Lung (tissue), 12 donors: ENCODE results near the gene GPR137B. TPM values are rescaled to one million over a fixed set of nuclear protein-coding genes. Genes with fewer than 3 reads are reported as not detected.

ENCODE experiments used
- ATAC-seq: fragments of 200-7000 bp; cut with Tn5 transposase; one replicate; pipeline ENCODE4 v1.9.1; 2020; ENCODE audit warnings: moderate number of reproducible peaks; ENCODE audit not compliant: insufficient read depth, low FRiP score
- DNase-seq, 3 donors: peaks; one replicate each; pipeline ENCODE4 v3.0.0-alpha.2; 2013 to 2017
- H3K27ac ChIP-seq, 2 donors: one replicate each; pipeline ENCODE4 v1.5.1; 2013; ENCODE audit warnings: mild to moderate bottlenecking in 2 of 2, moderate library complexity in 2 of 2, control low read depth in 1 of 2, inconsistent platforms in 1 of 2, low read depth in 1 of 2, low read length in 1 of 2
- H3K27me3 ChIP-seq, 3 donors: one replicate each; pipeline ENCODE4 v1.5.1; 2013; ENCODE audit warnings: low read length in 2 of 3; ENCODE audit not compliant: control insufficient read depth in 3 of 3, insufficient read depth in 3 of 3
- H3K36me3 ChIP-seq, 4 donors: one replicate each; pipeline ENCODE4 v1.5.1; 2013; ENCODE audit warnings: low read length in 4 of 4, mild to moderate bottlenecking in 1 of 4, moderate library complexity in 1 of 4; ENCODE audit not compliant: control insufficient read depth in 4 of 4, insufficient read depth in 4 of 4
- H3K4me1 ChIP-seq, 5 donors: one replicate each; pipeline ENCODE4 v1.5.1; 2013; ENCODE audit warnings: low read length in 5 of 5, mild to moderate bottlenecking in 2 of 5, moderate library complexity in 1 of 5; ENCODE audit not compliant: control insufficient read depth in 5 of 5, insufficient read depth in 5 of 5
- H3K4me3 ChIP-seq: one replicate; pipeline ENCODE4 v1.5.1; 2013; ENCODE audit warnings: mild to moderate bottlenecking, control low read depth, moderate library complexity
- H3K9ac ChIP-seq, 2 donors: one replicate each; pipeline ENCODE4 v1.5.1; 2013; ENCODE audit warnings: low read length in 2 of 2, control low read depth in 1 of 2; ENCODE audit not compliant: insufficient read depth in 1 of 2
- H3K9me3 ChIP-seq, 4 donors: one replicate each; pipeline ENCODE4 v1.5.1; 2013; ENCODE audit warnings: low read length in 3 of 4, mild to moderate bottlenecking in 1 of 4, moderate library complexity in 1 of 4; ENCODE audit not compliant: control insufficient read depth in 4 of 4, insufficient read depth in 3 of 4
- WGBS, 2 donors: extraction: QIAGEN DNeasy Blood & Tissue Kit; methylation state at CpG; one replicate each; pipeline ENCODE4 v1.1.7; 2013; 5-methylcytosine and 5-hydroxymethylcytosine counted together
- polyA plus RNA-seq, 2 donors: library from polyadenylated mRNA; stranded (reverse); fragments of 200-250 nt; gene quantifications; one replicate each; pipeline ENCODE4 v1.2.1, GENCODE V29; 2013
- total RNA-seq, 2 donors: library from RNA; depleted of rRNA in 1 of 2; stranded (reverse); fragments of >200 nt in 1 of 2; gene quantifications; one replicate each; pipeline ENCODE4 v1.2.1, GENCODE V29; 2014 to 2021
- TF ChIP-seq, protein P1 (sequence below): IDR thresholded peaks from 2 replicates; pipeline ENCODE4 v1.5.1; 2012; ENCODE audit warnings: mild to moderate bottlenecking; ENCODE audit errors: control extremely low read depth, extremely low read depth
- donor health status: control.
- donor health status: control.
- donor health status: Bipolar disorder and iron deficiency.
- donor health status: healthy.
- donor health status: DM: yes; HTN: yes; CAD: no.

Gene GPR137B
- total and polyA plus RNA-seq, 4 donors, result 7.0 to 31.0 (median 19.1) TPM

- Histone ChIP-seq H3K4me1 (no peaks in the 10 kb centered on the region), H3K27ac (no peak overlapping the region), H3K36me3 (no peaks in the 10 kb centered on the region), H3K4me3 (no peak overlapping the region), H3K9ac (no peak overlapping the region), H3K27me3 (no peaks in the 10 kb centered on the region), H3K9me3 (peaks cover 0 to 2% (median 0%) of the 10 kb centered on the region in 4 donors)
- ATAC-seq (no peak), DNase-seq (peak in 2 of 3 donors; percentile 14 to 50)
- 53 to 61% methylated on average over 12 of the region's 12 CpGs for WGBS, 2 donors
- TF ChIP-seq, protein P1, sequence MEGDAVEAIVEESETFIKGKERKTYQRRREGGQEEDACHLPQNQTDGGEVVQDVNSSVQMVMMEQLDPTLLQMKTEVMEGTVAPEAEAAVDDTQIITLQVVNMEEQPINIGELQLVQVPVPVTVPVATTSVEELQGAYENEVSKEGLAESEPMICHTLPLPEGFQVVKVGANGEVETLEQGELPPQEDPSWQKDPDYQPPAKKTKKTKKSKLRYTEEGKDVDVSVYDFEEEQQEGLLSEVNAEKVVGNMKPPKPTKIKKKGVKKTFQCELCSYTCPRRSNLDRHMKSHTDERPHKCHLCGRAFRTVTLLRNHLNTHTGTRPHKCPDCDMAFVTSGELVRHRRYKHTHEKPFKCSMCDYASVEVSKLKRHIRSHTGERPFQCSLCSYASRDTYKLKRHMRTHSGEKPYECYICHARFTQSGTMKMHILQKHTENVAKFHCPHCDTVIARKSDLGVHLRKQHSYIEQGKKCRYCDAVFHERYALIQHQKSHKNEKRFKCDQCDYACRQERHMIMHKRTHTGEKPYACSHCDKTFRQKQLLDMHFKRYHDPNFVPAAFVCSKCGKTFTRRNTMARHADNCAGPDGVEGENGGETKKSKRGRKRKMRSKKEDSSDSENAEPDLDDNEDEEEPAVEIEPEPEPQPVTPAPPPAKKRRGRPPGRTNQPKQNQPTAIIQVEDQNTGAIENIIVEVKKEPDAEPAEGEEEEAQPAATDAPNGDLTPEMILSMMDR, result no peak
Observed at GRCh38 chr1:236119943-236120484, 22.3 kb upstream of the GPR137B start.

DNA sequence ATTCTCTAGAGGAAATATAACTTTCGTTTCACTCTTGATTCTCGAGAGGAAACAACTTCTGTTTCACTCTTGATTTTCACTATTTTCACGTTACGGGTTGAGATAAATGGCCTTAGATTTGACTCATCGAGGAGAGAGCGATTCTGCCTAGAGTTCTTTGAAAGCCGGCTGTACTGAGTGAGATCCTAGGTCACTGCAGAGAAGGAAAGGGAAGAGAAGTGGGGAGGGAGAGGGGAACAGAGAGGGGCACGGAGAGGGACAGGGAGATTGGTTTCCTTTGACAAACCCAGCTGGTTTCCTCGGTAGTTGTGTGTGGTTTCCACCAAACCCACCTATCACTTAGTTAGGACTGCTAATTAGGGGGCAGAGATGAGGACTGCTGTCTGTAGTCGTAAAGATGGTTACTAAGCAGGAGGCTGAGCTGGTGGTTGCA is 21.6 kb upstream of the GPR137B start:
- Histone ChIP-seq H3K27ac (no peak overlapping the region), H3K4me1 (no peaks in the 10 kb centered on the region), H3K9ac (no peak overlapping the region), H3K27me3 (no peaks in the 10 kb centered on the region), H3K36me3 (no peaks in the 10 kb centered on the region), H3K9me3 (peaks cover 0 to 2% (median 0%) of the 10 kb centered on the region in 4 donors), H3K4me3 (no peak overlapping the region)
- TF ChIP-seq, protein P1, result no peak
- 16 to 38% methylated on average over 10 of the region's 10 CpGs for WGBS, 2 donors
- no peak for DNase-seq
- ATAC-seq, result no peak

DNA sequence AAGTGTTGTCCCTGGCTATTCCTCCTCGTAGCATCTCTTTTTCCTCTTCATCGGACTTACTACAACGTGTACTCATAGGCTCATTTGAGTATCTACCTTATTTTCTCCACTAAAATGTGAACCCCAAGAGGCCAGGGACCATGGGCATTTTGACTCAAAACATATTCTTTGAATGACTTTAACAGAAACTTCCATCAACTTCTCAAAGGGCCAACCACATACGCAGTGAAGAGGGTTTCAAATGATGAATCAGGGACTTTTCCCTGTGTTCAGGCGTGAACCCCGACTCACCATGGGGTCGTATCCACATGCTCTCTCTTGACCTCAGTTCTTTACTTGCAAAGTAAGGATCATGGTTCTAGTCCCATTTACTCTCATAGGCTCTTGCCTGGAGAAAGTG is 20.2 kb upstream of the GPR137B start:
- no peak overlapping the region for H3K4me3 ChIP-seq
- H3K27me3 ChIP-seq, result no peaks in the 10 kb centered on the region
- no peak overlapping the region for H3K27ac ChIP-seq
- TF ChIP-seq, protein P1, result no peak
- no peak overlapping the region for H3K9ac ChIP-seq
- DNase-seq, result no peak
- ATAC-seq, result no peak
- H3K9me3 ChIP-seq, result peaks cover 0 to 2% (median 0%) of the 10 kb centered on the region in 4 donors
- H3K4me1 ChIP-seq, result no peaks in the 10 kb centered on the region
- 88 to 95% methylated on average over 7 of the region's 7 CpGs for WGBS, 2 donors
- no peaks in the 10 kb centered on the region for H3K36me3 ChIP-seq

GRCh38 chr1:236123563-236123962 is 18.8 kb upstream of the GPR137B start:
- ATAC-seq, result no peak
- no peaks in the 10 kb centered on the region for H3K36me3 ChIP-seq
- peaks cover 0 to 2% (median 0%) of the 10 kb centered on the region in 4 donors for H3K9me3 ChIP-seq
- no peak overlapping the region for H3K4me3 ChIP-seq
- DNase-seq, result no peak
- H3K27me3 ChIP-seq, result no peaks in the 10 kb centered on the region
- no peaks in the 10 kb centered on the region for H3K4me1 ChIP-seq
- TF ChIP-seq, protein P1, result no peak
- no peak overlapping the region for H3K27ac ChIP-seq
- no peak overlapping the region for H3K9ac ChIP-seq
- 74 to 85% methylated on average over 6 of the region's 6 CpGs for WGBS, 2 donors
